HG02763 (cell line): ENCODE data around the gene P4HTM.

Source experiments
- ATAC-seq: cut with Tn5 transposase; IDR thresholded peaks from one replicate; pipeline ENCODE4 v1.9.1; 2021; ENCODE audit warnings: mild to moderate bottlenecking, moderate library complexity; ENCODE audit not compliant: unreplicated experiment

P4HTM gene

DNA sequence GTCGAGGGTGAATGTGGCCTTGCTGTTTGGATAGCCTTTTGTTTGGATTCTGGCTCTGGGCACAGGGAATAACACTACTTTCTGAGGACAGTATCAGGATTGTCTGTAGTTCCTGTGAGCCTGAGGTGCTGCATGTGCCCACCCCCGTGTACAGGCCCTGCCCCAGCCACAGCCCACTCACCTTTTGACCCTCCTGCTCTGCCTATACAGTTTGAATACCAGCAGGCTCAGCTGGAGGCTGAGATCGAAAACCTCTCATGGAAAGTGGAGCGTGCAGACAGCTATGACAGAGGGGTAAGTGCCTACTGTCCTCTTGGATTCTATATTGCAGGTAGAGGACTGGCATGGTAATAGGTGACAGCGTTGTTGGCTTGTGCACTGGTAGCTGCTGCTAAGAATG is 7.4 kb upstream of the P4HTM start:
- no peak for ATAC-seq

DNA sequence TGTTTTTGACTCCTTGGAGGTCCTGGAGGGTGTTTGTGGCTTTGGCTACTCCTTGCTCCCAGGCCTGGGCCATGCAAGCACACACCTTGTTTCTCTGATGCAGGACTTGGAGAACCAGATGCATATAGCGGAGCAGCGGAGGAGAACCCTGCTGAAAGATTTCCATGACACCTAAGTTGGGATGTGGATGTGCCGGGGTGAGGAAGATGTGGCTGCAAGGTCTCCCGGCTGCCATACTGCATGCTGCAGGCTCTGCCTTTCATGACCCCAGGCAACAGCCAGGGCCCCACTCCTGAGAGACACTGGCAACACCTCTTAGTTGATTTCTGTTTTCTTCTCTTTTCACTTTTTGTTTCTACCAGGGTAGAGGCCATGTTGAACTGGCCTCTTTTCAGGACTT is 6.9 kb upstream of the P4HTM start:
- no peak for ATAC-seq

DNA sequence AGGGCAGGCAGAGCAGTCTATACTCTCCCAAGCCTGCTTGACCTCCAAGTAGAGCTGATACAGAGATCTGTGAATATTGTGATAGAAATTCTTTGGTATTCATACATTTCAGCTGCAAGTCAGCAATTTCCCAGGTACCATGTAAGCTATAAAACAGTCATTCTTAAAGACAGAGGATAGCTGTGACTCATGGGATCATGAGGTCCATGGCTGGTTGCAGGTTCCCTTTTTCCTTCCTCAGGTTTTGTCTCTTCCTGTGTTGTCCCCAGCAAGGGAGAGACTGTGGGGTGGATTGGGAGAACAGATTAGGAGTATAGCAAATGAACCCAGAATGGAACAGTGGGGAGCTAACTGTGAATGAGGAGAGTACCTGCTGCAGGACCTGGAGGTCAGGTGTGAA is 5.4 kb upstream of the P4HTM start:
- ATAC-seq, result no peak

DNA sequence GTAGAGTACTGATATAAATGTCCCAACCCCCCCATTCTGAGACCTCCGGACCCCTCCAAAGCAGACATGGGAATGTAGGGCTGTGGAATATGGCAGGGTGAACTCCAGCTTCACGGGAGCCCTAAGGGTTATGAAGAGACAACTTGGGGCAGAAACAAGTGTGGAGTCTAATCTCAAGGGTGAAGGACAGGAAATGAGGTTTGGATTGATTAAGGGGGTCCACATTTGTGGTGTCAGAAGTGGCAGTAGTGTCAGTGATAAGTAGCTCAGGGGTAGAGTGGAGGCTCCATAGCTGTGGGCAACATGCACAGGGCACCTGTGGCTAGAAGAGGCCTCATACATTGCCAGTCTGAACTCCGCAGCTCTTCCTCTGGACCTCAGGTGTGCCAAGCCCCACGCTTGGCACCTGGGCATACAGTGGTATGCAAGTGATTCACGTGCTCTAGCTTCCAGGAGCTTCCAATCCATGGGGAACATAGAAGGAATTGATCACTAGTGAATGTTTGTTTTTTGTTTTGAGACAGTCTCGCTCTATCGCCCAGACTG is 4.1 kb upstream of the P4HTM start:
- ATAC-seq, result no peak

DNA sequence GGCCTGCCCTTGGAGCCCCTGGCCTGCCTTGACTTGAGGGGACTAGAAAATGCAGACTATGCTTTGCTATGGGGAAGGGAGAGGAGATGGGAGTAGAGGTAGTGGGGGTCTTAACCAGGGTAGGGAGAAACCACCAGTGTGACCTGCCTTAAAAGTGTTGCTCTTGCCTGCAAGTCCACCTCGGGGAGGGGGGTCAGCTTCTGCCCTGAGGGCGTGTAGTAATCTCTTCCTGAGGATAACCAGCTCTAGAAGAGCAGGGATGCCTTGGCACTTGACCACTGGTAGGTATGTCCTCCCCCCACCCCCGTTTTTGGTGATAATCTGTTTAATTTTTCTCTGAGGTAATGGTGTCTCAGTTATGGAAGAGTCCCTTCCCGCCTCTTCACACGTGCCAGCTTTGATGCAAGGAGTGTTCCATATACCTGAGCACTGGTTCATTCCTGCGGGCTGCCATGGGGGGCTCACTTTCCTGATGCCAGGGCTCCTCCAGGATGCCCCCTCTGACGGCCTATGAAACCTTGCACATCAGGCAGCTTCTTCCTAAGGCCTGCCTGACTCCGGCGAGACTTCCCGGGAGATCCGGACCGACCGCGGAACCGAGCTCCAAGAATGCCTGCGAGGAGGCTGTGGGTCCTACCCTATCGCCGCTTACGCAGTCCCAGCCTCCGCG is 780 bp upstream of the P4HTM start:
- no peak for ATAC-seq

DNA sequence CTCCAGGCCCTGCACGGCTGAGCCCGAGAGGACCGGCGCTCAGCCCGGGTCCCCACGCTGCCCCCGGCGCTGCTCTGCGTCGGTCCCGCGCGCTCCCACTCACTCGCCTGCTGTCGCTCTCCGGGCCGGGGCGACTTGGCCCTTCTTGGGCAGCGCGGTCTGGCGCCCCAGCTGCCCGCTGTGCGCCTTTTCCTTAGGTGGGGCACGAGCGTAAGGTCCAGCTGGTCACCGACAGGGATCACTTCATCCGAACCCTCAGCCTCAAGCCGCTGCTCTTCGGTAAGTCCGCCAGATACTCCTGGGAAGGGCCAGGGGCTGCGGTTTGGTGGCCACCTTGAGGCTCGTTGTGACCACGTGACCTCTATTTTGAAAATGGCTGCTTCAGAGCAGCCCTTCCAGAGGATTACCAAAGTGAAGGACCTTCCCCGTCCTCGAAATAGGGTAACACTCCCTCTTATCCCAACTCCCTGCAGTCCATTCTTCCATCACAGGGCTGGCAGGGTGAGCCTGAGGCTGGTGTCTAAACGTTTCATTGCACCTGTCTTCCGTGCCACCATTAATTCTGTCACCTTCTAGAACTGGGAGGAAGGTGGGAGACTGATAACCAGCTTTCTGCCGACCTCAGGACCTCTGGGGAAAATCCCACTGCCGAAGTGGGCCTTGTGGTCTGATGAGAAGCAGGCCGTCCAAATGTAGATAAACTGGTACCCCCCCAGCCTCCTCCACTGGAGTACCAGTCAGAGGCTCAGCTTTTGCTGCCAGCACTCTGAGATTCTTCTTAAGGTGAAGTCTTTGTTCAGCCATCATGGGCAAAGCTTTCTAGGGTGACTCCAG is 812 bp downstream of the P4HTM start:
- ATAC-seq, result no peak

DNA sequence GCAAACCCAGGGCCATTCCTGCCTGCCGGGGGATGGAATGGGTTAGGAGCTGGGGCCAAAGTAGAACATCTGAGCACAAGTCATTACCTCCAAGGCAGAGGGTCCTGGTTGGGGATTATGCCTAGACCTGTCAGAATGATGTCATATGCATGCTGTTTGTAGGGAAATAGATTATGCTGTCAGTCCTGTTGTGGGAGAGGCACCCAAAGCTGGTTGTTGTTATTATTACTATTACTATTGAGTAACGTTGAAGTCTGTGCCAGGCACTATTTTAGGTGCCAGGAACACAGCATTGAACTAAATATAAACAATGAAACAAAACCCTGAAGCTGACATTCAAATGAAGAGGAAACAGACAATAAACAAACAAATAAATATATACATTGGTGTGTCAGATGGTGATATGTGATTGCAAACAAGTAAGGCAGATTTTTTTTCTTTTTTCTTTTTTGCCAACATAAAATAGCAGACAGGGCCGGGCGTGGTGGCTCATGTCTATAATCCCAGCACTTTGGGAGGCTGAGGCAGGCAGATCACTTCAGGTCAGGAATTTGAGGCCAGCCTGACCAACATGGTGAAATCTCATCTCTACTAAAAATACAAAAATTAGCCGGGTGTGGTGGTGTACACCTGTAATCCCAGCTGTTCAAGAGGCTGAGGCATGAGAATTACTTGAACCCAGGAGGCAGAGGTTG is 2.0 kb downstream of the P4HTM start:
- no peak for ATAC-seq

DNA sequence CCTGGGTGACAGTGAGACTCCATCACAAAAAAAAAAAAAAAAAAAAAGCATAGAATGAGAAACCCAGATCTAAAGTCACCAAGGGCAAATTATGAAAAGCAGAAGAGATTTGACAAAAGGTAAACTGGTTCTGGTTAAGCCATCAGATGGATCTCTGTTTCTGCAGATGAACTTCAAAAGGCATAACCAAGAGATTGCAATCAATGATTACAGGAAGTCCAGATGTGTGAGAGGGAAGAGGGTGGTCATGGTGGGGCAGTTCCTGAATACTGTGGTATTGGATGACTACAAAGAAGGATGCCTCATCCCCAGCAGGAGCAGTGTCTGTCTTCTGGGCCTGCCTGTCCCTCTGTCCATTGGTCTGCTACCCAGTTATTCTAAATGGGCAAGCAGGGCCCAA is 3.8 kb downstream of the P4HTM start:
- ATAC-seq, result no peak

DNA sequence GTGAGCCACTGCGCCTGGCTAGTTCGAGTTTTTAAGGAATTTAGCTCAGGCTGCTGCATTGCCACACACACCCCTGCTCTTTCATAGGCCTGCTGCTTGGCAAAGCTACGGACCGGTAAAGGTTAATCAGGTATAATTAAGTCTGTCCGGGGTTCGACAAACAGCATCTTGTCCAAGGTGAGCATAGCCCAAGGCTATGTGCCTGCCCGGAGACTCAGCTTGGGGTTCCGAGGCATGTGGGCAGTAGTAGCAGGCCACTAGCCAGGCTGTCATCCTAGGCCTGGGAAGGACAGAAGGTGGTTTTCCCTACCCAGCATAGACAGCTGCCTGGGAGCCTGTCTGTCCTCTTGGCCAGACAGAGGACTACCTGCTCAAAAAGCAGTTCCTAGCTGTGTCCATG is 6.6 kb downstream of the P4HTM start:
- no peak for ATAC-seq

DNA sequence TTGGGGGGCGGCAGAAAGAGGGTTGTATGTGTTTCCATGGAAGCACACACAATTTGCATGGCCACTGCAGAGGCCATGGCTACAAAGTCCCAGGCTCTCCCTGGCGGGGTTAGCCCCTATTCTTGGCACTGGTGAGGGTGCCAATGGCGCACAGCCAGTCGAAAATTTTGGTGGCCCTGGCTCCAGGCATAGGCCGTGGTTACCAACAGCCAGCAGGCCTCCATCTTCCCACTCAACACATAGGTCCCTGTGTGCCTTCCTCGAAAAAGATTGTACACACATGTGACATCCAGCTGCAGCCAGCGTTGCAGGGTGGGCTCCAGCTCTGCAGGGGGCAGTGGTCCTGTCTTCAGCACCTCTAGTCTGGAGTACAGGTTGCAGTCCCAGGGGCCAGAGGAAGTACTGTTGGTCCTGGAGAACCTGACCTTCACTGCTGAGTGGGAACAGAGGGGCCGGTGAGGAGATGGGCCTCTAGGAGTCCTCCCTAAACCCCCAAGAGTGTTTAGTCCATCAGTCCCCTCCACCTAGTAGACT is 7.1 kb downstream of the P4HTM start:
- ATAC-seq, result no peak

DNA sequence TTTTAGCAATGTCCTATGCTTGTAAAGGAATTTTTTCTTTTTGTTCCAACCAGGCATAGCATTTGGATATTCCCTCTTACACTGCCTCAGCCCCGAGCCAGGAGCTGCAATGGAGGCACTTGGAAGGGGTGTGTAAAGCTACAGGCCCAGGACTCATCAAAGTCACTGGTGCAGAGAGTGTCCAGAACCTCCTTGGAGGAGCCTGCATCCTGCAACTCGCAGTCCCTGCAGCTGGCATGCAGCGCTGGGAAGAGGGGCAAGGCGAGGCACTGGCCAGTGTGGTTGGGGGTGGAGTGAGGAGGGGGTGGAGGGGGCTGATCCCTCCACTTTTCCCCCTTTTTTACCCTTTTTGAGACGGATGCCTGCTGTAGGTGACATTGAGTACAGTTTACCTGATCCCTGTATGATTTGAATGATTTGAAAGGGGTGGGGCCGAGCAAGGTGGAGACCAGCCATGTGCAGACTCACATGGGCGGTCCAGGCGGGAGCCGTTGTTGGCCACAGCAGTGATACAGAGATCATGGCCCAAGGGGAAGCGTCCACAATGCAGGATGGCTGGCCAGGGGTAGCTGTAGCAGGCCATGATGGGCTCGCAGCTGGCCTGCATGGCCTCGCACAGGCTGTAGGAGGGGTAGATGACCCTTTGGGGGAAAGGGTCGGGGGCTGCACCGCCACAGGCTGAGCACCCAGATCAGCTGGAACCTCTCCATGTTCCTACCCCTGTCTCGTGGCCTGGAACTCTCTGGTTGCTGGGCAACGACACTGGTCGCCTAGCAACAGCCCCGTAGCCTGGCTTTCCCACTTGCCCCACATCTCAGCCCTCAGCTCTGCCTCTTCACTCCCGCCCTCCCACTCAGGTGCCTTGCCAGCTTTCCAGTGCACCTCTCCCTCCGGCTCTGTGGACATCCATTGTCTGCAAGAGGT is 7.9 kb downstream of the P4HTM start:
- no peak for ATAC-seq

DNA sequence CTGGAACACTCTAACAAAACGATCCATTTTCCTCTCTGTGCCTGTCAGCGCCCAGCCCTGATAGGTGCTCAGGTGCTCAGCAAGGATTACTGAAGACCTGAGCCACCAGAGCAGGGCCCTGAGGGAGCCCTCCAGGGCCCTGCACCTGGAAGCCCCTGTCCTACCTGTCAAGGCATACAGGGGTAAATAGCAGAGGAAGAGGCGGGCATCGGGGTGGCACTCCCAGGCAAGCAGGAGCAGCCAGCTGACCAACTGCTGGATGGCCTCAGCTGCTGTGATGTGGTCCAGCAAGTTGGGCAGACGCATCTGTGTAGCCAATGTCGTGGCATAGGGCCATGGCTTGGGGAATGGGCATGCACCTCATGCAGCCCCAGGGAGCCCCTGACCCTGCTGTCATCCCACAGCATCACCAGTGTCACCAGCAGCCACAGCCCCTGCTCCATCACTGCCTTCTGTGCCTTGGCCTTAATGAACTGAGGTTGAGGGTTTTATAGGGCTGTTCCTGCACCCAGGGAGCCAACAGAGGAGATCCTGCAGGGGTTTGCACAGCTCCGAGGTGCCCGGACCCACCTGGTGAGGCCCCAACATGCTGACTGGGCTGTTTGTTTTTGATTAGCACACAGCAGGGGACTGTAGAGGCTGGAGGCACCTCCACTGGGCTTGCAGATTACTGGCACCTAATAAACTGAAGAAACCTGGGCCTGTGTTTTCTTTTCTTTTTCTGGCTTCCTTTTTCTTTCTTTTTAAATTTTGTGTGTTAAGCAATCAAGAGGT is 9.2 kb downstream of the P4HTM start:
- no peak for ATAC-seq

DNA sequence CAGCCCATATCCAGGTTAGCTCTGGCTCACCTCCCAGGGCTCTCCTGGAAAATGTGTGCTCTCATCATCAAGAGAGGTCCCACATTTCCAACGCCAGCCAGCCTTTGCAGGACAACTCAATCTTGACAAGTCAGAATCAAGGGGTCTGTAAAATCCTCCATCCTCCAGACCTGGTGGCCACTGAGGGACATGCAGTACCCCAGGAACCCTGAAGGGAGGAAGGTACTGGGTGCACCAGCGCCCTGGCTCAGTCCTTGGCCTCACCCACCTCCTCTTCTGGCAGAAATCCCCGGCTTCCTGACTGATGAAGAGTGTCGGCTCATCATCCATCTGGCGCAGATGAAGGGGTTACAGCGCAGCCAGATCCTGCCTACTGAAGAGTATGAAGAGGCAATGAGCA is 11.1 kb downstream of the P4HTM start:
- no peak for ATAC-seq

DNA sequence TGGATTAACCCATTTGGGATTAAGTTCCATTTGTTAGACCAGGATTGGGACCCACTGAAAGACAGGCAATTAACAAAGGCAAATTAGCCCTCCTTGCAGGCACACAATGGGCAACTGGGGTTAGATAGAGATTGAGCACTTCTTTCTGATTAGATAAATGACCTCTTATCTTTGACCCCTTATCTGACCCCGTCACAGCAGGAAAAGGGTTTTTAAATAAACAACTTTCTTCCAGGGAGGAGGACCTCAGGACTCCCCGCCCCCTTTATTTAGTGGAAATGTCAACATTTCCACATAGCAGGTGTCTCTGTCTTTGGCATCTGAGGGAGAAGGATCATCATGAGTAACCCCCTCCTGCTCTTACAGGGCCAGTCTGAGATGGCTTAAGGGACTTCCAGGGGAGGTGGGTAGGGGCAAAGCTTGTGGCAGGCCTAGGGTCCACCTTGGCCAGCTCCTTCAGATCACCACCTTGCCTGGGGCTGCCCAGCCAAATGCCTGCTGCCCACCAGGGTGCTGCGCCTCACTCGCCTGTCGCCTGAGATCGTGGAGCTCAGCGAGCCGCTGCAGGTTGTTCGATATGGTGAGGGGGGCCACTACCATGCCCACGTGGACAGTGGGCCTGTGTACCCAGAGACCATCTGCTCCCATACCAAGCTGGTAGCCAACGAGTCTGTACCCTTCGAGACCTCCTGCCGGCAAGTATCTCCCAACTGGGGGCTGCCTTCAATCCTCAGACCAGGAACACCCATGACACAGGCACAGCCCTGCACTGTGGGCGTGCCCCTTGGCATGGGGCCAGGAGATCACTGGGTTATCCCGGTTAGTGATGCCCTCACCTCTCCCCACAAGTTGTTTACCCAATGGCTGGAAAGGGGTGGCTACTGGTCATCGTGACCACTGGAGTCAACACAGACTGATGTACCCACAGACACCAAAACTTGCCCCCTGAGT is 14.6 kb downstream of the P4HTM start:
- ATAC-seq, result no peak

DNA sequence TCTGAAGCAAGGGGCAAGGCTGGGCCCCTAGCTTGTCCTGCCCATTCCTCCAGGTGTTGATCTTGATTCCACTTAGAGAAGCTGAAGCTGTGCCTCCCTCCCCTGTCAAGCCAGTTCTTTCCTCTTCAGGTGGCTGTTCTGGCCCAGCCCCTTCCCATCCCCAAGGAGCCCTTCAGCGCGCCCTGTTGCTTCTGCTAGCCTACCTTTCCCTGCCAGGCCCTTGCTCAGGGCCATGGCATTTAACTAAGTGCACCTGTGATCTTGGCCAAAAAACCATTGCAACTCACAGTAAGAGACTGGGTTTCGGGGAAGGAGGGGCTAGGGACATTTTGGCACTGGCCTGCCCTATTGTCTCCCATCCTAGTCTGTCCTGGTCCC is 15.3 kb downstream of the P4HTM start:
- ATAC-seq, result no peak

DNA sequence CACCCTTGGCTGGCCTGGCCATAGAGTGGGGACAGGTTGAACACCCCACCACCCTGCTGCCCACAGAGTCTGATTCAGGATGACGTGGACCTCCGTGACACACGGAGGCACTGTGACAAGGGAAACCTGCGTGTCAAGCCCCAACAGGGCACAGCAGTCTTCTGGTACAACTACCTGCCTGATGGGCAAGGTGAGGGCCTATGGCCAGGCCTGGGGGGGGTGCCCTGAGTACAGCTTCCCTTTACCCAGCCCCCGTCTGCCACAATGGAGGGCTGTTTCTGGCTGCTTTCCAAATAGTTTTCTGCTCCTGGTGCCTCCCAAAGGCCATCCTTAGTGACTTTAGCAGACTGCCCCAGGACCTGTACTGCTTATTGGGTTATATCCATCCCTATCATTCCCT is 16.0 kb downstream of the P4HTM start:
- no peak for ATAC-seq

DNA sequence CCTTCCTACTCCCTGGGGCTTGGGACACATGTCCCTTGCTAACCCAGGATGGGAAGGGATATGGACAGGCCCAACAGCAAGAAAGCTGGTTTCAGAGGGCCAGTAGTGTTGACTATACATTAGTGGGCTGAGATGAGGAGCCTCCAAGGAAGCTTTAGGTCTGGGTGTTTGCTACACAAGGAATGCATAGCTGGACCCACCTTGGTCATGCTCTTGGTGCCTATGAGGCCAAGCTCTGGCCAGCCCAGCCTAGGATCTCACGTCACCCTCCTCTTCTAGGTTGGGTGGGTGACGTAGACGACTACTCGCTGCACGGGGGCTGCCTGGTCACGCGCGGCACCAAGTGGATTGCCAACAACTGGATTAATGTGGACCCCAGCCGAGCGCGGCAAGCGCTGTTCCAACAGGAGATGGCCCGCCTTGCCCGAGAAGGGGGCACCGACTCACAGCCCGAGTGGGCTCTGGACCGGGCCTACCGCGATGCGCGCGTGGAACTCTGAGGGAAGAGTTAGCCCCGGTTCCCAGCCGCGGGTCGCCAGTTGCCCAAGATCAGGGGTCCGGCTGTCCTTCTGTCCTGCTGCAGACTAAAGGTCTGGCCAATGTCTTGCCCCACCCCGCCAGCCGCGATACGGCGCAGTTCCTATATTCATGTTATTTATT is 16.5 kb downstream of the P4HTM start:
- no peak for ATAC-seq
